ENCODE data around the gene KCNK3.

Gene KCNK3

DNA sequence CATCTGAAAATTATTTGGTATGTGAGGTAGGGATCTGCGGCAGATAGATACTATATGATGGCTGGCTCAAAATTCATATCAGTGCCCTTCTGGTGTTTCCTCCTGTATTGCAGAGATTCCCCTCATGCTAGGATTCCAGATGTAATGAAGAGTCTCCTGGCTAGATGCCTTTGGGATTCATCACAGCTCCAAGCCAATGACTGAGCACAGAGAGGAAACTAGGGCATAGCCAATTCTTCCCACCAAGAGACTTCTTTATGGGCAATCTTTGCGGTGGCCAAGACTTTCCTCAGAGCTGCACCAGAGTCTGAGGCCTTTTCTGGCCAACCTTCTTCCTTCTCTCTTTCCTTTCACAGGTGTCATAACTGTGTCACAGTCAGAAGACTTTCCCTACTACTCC lies 25.9 kb upstream of the KCNK3 start:
- DNase-seq: peak; percentile 14

DNA sequence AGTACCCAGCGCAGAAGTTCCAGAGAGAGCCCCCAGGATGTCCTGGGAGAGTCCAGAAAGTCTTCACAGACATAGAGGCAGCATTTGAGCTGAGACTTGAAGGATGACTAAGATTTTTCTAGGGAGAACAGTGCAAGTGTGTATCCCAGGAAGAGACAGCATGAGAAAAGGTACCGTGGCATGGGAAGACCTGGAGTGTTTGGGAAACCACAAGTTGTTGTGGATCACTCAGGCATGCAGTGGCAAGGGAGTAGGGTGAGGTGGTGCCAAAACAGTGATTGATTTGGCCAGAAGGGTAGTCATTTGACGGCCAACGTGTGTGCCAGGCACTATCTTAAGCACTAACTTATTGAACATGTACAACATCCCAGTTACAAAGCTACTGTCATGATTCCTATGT lies 24.5 kb upstream of the KCNK3 start:
- no peak for DNase-seq

DNA sequence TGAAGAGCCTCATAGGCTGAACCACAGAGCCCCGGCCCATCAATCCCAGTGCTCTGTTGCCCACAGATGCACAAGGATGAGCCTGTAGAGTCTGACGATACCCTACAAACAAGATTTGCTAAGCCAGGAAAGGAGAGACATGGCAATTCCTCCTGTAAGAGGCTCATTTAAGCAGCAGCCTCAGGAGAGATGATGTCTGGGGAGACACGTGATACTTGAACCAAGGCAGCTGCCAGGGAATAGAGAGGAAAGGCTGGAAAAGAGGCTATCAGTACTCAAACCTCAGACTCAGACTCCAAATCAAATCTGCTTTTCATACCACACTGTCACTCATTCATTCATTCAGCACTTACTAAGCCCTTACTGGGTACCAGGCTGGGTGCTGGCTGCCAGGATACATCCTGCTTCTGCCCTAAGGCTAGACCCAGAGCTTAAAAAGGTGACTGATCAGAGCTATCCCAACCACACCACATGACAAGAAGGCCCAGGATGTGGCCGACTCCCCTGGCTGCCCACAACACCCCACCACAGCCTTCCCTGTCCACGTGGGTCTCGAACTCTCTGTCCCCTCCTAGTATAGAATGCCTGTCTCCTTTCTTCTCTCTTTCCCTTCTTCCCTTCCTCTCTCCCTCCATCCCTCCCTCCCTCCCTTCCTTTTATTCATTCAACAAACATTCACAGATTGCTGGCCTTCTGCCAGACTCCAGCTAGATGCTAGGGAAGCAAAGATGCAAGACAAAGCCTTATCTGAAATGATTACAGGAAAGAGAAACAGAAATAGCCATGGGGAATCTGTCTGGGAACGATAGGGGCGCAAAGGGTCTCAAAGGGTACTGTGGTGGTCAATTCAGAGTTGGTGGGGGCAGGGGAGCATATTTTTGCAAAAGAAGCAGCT lies 23.4 kb upstream of the KCNK3 start:
- no peak for DNase-seq

DNA sequence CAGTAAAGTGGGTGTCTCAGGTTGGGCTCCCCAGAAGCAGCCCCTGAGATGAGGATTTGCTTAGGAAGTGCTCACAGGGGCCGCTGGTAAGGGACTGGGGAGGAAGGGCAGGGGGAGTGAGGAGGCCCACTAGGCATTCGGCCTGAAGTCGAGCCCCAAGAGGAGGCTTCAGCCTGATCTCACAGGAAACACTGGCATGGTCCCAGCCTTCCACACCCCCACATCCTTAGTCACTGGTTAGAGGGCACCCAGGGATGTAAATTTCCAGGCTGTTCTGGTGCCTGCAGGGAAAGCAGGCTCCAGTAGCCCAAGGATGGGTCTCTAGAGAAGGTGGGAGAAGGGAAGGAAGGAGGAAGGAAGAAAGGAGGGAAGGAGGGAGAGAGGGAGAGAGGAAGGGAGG lies 22.4 kb upstream of the KCNK3 start:
- DNase-seq: peak; percentile 12

DNA sequence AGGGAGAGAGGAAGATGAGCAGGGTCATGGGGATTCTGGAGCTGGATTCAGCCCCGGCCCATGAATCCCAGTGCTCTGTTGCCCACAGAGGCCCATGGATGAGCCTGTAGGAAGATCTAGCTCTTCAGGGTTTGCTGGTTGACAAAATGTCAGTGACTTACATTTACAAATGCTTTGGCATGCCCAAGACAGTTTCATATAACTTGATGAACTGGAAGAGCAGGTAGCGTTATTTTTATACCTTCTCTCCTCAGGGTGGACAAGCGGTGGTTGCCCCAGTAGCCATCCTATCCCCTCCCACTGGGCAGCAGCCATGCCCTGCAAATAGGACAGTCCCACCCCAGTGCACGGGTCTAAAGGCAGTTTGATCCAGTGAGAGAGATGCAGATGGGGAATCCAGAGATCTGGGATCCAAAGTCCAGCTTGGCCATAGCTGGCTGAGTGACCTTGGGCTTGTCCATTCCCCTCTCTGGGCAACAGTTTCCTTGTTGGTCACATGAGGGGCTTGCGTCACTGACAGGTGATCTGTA lies 21.5 kb upstream of the KCNK3 start:
- DNase-seq: no peak

DNA sequence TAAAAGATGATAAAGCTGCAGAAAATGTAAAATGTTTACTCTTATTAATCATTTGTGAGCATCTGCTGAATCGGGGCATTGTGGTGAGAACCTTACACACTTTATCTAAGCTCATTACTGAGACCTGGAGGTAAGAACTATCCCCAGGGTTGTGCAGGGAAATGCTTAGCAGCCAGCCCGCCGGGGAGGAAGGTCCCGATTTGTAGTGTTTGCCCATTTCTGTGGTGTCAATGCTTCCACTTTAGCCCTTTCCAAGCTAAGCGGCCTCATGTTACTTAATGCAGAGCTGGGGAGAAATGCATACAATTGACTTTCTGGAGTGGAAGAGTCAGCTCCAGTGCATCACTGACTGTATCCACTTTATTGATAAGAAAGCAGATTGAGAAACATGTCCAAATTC lies 20.8 kb upstream of the KCNK3 start:
- DNase-seq: no peak

DNA sequence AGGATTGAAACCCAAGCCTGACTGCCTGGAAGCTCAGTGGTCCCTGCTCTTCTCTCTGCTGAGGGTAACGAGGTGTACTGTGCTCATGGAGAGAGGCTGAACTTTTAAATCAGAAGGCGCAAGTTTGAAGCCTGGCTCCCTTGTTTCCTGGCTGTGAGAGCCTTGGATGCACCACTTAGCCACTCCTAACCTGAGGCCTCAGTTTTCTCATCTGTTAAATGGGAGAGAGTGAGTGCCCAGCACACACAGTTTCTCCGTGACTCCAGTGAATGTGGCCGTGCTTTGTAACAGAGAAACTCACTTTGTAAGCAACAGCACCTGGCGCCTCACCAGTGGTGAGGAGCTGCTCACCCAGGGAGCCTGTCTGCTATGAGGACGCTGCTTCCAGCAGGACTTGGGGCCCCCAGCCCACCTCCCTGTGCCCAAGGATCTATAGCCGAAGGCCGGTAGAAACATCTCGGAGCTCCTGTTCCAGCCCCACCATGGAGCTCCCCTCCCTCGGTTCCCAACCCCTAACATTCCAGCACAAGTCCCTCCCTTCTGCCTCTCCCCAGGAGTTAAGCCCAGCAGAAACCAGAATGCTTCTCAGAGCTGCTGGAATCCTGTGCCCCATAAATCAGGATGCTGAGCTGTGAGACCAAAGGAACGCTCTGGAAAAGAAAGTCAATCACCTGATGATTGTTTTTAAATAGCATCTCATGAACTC lies 20.3 kb upstream of the KCNK3 start:
- no peak for DNase-seq

DNA sequence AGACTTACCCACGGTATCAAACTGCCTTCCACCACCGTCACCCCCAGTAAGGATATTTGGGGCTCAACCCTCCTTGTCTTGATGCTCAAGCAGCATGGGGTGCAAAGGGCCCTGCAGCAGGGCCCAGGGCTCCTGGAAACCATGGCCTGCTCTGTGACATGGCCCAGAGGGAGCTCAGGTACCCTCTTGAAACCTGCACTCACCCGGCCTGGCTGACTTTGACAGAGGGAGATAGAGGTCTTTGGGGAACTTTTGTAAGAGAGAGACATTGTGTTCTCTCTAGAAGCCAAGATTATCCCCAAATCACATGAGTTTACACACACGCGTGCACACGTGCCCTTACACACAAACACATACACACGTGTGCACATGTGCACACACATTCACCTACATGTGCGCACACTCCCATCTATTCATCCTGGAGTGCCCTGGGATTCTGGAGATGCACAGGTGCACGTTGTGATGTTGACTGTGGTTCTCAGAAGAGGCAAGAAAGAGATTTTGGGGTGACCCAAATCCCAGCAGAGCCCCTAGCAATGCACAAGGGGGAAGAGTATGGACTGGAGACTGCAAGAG lies 19.6 kb upstream of the KCNK3 start:
- no peak for DNase-seq

DNA sequence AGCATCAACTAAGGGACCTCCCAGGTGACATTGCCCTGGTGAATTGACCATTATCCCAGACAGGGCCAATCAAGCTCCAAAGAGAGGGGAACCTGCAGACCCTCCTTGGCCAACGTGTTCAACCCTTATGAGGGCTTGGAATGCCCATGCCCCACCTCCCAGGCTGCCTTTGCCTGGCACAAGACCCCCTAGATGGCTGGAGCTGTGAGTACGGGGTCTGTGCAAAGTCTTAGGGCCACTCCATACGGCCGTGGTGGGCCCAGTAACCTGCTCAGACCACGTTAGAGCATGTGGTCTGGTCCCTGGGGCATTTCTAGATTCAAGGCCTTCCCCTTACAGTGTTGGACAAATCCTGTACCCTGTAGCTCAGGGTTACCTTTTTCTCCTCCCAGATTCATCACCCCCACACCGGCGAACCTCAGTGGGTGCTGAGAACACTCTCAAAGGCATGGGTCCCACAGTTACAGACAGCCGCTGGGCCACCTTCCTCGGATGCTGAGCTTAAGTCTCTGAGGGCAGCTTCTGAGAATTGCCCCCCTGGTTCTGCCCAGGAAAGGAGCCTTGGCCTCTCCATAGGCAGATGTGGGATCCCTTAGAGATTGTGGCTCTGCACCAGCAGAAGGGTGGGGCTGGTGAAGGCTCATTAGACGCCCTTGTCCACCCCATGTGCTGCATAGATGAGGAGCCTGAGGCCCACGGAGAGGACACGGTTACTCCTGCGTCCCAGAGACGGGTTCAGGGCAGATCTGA lies 18.3 kb upstream of the KCNK3 start:
- no peak for DNase-seq

DNA sequence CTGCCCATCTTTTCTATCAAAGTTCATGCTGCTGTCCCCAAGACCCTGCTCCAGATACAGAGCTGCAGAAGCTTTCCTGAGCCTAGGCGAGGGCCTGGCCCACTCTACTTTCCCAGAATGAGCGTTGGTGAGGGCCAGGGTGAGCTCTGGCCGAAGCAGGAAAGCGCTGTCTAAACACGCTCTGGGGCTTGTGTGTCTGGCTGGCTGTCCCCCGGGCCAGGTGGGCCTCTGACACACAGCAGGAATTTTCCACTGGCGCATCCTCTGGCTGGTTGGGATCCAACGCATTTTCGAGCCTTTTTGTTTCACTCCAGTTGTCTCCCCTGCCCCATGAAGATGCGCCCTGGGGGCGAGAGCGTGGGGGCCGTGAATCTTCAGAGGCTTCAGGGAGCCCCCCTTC lies 17.8 kb upstream of the KCNK3 start:
- DNase-seq: no peak

DNA sequence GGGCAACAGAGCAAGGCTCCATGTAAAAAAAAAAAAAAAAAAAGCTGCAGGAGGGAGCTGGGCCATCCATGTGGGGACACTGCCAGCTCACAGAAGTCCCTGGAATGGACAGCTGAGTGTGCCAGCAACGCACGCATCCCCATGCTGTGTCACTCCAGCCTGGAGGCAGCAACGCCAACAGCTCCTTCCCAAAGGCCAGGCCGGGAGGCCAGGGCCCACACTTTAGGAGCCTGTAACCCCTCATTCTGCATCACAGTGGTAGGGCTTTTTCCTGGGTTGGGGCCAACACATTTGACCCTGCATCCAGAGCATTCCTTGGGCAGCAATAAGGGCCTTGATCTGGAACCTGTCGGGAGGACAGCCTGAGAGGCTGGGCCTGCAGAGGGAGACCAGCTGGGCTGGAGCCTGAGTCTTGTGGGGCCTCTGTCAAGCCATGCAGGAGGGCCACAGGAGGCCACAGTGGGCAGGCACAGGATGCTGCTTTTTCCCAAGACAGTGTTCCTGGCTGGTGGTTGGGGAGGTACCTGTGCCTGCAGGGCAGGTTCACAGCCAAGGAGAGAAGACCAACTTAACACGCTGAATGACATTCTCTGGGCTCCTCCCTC lies 16.8 kb upstream of the KCNK3 start:
- no peak for DNase-seq

DNA sequence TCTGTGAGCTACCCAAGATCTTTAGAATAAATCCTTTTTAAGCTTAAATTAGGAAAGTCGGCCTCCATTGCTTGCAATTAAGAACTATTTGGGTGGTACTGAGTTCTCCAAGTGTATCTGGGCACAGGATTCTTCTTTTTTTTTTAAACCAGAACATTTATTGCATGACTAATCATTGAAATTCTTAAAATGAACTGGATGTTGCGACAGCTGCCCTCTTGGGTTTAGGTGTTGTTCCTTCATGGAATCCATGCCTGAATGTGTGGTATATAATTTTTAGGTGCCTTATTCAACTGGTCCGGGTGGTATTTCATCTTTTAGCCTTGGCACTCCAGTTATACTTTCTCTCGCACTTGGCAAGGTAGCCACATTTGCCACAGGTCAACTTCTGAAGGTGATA lies 14.5 kb upstream of the KCNK3 start:
- DNase-seq: peak; percentile 10

DNA sequence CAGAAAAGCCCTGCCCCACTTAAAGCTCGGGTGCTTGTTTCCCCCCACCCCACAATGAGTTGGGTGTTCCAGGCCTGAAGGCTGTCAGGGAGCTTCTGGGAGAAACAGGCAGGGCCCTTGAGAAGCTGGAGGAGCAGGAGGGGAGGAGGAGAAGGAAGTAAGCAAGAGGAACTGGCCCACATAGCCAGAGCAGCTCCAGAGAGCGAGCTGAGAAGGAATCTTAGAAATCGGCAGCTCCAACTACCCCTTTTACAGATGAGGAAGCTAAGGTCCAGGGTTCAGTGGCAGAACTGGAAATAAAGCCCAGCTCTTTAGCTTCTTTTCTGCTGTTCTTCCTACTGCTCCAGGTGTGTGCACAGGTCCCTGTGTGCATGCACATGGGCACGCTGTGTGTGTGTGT lies 12.7 kb upstream of the KCNK3 start:
- DNase-seq: no peak

DNA sequence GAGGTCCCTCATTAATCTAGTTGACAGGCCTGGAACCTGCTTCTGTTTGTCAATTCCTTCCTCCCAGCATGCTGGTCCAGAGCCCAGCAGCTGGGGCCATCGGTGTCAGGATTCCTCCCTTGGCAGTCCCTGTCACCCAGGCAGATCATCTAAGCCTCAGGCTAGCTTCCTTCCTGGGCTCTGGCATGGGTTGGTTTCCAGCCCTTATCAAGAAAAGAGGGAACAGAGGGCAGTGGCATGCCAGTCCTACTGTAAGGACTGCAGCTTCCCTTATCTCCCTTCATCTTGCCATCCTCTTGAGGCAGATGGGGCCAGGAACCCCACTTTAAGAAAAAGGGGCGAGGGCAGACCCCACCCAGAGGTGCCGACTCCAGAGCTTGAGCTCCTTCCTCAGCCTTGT lies 10.9 kb upstream of the KCNK3 start:
- no peak for DNase-seq

DNA sequence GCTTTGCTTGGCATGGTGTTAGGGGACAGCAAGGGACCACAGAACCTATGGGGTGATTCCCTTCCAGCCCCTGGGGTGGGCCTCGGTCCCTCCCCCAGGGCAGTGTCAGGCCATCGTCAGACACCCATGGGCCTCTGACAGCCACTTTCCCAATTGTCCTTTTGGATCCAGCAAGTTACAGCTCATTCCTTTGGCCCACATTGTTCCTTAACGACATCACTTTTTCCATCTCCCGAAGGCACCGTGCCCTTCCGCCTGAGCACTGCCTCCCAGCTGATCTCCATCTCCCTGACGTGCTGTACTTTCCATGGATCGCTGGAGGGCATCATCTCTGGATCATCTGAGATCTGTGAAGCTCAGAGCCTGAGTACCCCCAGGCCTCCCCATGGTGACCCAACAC lies 10.4 kb upstream of the KCNK3 start:
- no peak for DNase-seq

DNA sequence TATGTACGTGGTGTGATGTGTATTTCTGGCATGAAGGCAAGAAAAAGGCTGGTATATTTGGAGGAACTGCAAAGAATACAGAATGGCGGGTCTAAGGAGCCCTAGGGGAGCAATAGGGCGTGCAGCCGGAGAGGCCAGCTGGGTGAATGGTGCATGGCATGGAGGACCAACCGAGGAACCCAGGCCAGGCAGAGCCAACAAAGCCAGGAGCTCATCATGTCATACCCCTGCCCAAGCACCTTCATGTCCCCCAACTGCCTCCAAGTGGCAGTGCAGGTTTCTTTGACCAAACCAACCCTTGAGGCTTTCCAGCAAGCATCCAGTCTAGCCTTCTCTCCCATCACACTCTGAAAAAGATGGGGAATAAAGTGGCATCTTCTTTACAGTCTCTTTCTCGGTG lies 8.9 kb upstream of the KCNK3 start:
- DNase-seq: no peak

DNA sequence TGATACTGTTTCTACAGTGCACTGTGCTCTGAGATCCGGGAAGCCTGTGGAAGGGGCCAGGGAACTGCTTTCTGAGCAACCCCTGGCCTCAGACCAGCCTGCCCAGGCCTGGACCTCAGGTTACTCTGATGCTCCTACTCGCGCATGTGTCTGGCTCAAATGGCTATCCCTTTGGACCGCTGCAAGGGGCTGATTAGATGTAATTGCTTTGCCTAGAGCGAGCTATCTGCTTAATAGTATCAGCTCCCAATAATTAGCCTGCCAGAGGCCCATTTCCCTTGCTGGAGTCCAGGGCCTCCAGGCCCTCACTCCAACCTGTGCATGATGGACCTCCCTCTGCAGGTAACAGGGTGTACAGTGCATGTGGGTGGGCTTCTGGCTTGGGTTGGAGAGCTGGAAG lies 7.2 kb upstream of the KCNK3 start:
- no peak for DNase-seq

DNA sequence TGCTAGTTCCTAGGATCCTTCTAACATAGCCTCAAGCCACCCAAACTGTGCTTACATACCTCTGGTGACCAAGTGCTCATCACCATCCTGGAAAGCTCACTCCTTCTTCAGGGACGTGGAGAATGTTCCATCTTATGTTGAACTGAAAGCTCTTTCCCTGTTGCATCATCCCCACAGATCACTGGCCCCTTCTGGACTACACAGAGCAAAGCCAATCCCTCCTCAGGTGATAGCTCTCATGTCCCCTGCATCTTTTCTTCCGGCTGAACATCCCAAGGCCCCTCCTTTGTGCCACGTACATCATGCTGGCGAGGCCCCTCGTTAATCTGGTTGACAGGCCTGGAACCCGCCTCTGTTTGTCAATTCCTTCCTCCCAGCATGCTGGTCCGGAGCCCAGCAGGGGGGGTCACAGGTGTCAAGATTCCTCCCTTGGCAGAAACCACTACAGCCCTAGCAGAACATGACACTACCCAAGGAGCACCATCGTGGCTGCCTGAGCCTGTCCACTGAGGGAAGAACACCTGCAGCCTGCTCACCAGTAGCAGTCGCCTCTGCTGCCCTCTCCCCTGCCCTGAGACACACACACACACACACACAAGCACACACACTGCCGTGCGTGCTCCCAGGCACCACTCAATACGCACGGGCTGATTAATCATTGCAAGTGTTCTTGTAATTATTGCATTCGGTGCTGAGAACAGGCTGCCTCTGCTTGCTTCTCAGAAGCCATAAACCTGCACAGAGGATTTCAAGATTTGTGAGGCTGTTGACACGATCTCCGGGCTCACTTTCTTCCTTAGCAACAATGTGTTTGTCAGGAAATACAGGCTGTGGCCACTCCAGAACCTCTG lies 6.3 kb upstream of the KCNK3 start:
- no peak for DNase-seq

DNA sequence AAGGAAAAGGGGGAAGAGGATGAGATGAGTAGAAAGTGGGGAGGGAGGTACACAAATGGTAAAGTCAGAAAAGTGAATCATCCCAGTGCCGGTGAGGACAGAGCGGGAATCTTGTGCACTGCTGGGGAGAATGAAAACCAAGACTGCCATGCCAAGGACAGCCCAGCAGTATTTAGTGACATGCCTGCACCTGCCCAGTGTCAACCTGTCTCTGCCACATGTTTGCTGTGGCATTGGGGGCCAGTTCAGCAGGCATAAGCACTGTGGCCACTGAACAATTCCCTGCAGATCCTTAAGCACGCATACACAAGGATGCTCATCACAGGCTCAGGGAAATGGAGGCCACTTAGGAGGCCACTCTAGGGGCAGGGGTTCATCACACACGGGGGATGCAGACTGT lies 5.2 kb upstream of the KCNK3 start:
- no peak for DNase-seq

DNA sequence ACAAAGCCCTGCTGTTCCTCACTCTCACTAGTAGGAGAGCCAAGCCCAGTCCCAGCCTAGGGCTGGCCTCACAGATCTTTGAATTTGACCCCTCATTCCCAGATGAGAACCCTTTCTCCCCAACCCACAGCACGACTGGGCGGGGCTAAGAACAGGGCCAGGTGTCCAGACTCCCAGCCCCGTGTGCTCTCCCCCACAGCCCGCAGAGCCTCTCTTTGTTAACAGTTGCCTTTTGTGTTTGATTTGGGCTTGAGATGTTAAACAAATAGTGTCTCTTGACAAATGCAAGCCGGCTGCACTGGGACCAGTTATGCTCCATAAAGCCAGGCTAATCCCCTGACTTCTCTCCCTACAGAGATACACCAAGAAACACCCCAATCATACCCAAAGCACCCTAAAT lies 4.7 kb upstream of the KCNK3 start:
- DNase-seq: no peak

DNA sequence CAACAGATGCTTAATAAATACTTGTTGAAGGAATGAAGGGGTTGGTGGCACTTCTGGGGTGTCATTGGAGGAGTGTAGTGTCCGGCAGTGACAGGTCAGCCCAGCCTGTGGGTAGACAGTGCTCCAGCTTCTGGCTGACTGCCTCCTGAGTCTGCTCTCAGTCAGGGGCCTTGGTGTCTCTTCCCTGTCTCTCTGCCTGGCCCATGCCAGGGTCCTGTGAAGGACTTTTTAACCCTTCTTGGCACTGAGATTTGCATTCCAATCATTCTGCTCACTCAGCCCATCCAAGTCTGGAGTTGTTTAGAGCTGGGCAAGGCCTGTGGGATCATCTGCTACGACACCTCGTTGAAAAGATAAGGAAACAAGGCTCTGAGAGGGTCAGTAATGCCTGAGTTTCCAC lies 1.4 kb upstream of the KCNK3 start:
- DNase-seq: no peak

DNA sequence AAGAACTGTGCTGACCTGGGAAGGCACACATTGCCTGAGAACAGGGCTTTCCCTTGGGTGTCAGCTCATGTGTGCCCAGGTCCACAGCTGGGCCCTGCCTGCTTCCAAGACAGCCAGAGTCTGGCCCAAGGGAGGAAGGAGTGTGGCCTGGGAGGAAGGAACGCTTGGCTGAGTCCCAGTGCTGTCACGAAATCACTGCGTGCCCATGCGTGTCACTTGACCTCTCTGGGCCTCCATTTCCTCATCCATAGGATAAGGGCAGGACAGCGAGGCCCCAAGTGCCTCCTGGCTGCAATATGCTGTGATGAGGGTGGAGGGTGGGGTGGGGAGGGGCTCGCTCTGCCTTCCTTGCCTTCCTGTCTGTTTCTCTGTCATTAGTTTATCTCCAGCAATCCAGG lies 642 bp upstream of the KCNK3 start:
- DNase-seq: no peak

All from fibroblast of upper back skin (primary cell).